LNCAP (cell line): ENCODE measurements around the gene OR2H2.

Source experiments
- TF ChIP-seq, protein P1 (sequence below): fragments of 450-650 bp; IDR thresholded peaks from 2 replicates; pipeline ENCODE4 v1.5.1; 2017; ENCODE audit warnings: mild to moderate bottlenecking

OR2H2 gene

DNA sequence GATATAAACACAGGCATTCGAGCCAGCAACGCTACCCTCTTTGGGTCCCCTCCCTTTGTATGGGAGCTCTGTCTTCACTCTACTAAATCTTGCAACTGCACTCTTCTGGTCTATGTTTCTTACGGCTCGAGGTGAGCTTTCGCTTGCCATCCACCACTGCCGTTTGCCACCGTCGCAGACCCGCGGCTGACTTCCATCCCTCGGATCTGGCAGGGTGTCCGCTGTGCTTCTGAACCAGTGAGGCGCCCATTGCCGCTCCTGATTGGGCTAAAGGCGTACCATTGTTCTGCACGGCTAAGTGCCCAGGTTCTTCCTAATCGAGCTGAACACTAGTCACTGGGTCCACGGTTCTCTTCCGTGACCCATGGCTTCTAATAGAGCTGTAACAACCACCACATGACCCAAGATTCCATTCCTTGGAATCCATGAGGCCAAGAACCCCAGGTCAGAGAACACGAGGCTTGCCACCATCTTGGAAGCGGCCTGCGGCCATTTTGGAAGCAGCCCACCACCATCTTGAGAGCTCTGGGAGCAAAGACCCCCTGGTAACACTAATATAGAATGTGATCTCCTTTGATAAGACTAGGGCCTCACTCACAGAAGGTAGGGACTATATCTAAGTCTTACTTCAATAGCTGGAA is 26.4 kb upstream of the OR2H2 start:
- TF ChIP-seq, protein P1, sequence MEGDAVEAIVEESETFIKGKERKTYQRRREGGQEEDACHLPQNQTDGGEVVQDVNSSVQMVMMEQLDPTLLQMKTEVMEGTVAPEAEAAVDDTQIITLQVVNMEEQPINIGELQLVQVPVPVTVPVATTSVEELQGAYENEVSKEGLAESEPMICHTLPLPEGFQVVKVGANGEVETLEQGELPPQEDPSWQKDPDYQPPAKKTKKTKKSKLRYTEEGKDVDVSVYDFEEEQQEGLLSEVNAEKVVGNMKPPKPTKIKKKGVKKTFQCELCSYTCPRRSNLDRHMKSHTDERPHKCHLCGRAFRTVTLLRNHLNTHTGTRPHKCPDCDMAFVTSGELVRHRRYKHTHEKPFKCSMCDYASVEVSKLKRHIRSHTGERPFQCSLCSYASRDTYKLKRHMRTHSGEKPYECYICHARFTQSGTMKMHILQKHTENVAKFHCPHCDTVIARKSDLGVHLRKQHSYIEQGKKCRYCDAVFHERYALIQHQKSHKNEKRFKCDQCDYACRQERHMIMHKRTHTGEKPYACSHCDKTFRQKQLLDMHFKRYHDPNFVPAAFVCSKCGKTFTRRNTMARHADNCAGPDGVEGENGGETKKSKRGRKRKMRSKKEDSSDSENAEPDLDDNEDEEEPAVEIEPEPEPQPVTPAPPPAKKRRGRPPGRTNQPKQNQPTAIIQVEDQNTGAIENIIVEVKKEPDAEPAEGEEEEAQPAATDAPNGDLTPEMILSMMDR, result no peak

DNA sequence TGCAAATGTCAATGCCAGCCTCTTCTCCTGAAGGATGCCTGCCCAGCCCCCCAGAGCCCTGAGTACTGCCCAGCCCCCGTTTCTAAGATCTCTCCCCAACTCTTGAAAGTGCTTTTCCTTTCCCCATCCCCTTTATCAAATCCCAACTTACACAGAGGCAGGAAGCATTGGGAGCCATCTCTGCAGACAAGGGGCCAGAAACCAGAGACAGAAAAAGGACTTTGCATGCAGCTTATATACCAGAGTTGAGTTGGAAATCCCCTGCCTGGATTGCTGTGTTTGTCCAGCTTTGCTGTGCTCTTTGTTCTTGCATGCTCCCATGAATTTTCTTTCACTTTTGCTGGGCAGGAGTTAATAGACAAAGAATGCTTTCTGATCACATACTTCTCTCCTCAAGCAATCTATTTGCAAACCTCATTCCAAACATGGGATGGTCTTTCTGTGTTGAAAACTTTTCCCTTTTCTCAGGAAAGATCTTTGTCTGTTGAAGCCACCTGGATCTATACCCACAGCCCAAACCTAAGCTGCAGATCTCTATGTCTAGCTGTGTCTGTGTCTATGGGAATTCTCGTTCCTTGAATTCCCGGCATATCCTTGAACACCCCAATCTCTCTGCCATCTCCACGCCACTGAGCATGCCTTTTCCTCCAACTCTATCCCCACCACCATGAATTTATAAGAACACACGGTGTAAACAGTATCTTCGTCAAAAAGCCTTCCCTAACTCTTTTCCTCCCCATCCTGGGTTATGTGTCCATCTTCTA is 25.2 kb upstream of the OR2H2 start, which contains the start of gene UBD:
Gene UBD, minus strand, starts transcription at position 209 of the 764 bp plus-strand sequence. Its CDS starts 31 bp downstream, at position 178.
- TF ChIP-seq, protein P1, result no peak

DNA sequence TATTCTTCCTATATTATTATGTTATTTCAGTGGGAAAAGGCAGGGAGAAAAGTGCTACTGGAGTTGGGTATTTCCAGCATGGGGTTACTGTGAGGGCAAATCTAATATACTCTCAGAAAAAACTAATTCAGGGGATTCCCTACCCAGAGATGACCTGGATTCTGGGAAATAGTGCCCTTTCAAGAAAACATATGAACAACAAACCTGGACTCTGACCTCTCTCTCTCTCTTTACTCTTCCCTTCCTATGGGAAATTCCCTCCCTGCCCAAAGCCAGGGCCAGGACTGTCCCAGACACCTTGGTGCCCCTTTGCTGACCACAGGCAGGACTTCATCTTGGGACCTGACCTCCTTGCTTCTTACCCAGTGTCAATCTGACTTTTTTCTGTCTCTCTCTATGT is 23.8 kb upstream of the OR2H2 start:
- TF ChIP-seq, protein P1, result no peak

DNA sequence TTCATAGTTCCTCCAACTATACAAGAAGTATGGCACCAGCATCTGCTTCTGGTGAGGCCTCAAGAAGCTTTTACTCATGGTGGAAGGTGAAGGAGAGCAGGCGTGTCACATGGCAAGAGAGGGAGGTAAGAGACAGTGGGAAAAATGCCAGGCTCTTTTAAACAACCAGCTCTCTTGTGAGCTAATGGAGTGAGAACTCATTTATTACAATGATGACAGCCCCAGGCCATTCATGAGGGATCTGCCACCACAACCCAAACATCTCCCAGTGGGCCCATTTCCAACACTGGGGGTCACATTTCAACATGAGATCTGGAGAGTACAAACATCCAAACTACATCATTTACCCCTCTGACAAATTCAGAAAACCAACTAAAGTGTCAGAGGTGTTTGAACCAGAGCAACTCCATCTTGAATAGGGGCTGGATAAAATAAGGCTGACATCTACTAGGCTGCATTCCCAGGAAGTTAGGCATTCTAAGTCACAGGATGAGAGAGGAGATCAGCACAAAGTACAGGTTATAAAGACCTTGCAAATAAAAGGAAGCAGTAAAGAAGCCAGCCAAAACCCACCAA is 23.2 kb upstream of the OR2H2 start:
- TF ChIP-seq, protein P1, result no peak

DNA sequence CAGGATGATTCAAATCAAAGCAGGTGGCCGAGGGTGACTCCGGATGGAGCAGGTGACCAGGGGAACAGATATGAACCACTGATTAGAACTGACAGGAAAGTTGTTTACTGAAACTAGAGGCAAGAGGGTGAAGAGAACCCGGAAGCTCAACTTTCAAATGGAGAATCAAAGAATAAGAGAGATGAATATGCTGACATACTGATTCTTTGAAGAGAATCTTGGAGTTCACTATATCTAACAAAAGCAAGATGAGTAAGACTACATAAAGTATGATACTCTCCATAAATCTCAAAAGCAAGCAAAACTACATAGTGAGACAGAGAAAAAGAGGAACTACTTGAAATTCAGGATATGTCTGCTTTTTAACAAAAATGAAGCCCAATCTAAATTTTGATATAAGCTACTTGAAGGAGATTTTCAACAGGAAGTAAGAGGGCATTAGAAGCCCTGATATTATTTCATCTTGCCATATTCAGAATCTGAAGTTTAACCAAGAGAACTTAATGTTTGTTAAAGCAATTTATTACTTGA is 21.4 kb upstream of the OR2H2 start:
- TF ChIP-seq, protein P1, result no peak

DNA sequence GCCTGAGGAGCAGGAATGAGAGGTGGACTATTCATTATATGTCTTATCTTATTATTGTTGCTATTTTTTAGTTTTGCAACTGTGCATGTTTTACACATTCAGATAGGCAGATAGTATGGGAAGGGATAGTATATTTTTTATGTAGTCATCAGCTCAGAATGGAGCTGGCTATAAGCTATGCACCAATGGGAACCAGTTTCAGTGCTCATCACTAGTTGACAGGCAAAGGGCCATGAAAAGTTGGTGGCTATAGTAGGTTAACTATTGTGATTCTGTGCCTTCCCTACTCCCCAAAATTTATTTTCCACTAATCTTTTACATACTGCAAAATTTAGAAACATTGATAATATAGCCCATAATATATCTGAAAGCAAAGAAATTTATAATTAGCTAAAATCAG is 20.0 kb upstream of the OR2H2 start:
- TF ChIP-seq, protein P1, result no peak

DNA sequence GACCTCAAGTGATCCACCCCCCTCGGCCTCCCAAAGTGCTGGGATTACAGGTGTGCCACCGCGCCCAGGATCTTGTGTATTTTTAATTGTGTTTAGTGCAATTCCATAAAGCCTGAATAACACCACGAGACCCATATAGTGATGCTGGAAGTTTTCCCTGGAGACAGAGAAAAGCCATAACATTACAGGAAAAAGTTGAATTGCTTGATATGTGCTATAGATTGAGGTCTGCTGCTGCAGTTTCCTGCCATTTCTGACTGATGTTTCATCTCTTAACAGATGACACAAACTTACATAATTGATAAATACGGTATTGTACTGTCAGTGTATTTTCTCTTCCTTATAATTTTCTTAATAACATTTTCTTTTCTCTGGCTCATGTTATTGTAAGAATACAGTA is 18.1 kb upstream of the OR2H2 start:
- TF ChIP-seq, protein P1, result no peak
